NCI-H226 (cell line): ENCODE data around the gene SPATA31D3.
"Not testable (repeated sequence)": the region's sequence is repeated elsewhere in the genome, so short reads cannot be mapped to it uniquely, and the experiment has no call there.

Experiments used
- DNase-seq: peaks from one replicate; pipeline ENCODE4 v3.0.0-alpha.2; 2015

SPATA31D3 gene

GRCh38 chr9:81943393-81943792 lies at the start of gene SPATA31D3:
SPATA31D3 (plus strand) TSS chr9:81943500; CDS start chr9:81943586, 86 bp downstream.
- not testable (repeated sequence) for DNase-seq

DNA sequence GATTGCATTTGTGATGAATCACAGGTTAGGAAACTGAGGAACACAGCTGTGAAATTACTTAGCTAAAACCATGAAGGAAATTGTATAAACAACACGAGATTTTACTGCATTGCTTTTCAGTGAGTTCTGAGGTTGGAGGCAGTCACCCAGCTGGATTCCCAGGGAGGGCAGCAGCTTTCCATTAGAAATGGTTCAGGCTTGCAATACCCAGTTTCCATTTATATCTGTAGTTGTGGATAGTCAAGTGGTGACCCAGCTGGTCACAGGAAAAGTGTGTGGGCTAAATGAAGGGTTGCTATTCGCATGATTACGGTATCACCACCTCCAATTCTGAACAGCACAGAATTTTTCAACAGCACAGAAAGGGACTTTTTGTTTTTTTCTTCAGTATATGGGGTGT lies 49.4 kb upstream of the SPATA31D3 start:
- no peak for DNase-seq

- peak; percentile 67 for DNase-seq
Measured at GRCh38 chr9:81894891-81895290, 48.4 kb upstream of the SPATA31D3 start.

GRCh38 chr9:81896070-81896469 lies 47.2 kb upstream of the SPATA31D3 start:
- no peak for DNase-seq

DNA sequence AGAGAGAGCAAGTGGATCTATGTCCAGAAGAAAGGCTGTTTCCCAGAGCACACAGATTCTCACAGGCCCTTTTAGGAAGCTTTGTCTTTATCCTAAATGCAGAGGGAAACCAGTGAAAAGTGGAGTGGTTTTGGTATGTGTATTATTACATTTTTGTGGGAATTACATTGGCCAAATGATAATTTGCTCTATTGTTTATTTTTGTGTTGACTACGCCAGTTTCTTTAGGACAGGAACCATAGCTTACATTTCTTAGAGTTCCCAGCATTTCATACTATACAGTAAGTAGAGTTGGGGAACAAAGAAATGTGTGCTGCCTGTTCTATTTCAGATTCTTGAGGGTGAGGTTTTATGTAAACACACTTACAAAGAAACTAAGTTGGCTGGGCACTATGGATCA lies 44.4 kb upstream of the SPATA31D3 start:
- DNase-seq, result no peak

GRCh38 chr9:81902196-81902595 lies 41.1 kb upstream of the SPATA31D3 start:
- DNase-seq, result peak; percentile 20

DNA sequence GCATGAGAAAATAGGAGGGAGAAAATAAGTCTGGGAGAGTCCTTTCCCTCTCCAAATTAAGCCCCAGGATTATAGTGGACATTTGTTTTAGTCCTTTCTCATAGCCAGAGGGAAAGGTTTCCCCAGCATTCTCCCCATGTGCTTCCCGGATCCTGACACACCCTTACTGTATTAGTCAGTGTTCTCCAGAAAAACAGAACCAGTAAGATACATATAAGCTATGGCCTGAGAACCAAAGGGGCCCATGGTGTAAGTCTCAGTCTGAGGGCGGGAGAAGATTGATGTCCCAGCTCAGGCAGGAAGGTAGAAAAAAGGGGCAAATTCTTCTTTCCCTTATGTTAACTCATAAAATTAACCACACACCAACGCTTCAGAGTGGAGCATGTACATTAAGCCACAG lies 40.7 kb upstream of the SPATA31D3 start:
- DNase-seq, result peak; percentile 63

DNA sequence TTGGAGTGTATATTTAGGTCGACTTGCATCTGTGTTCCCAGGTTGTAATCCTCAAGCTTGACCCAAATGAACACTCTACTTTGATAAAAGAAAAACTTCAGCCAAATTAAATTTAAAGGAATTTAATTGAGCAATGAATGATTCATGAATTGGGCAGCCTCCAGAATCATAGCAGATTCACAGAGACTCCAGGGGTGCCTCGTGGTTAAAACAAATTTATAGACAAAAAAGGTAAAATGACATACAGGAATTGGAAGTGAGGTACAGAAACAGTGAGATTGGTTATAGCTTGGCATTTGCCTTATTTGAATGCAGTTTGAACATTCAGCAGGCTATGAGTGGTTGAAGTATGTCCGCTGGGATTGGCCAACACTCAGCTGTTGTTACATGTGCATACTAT lies 36.6 kb upstream of the SPATA31D3 start:
- DNase-seq, result peak; percentile 55

DNA sequence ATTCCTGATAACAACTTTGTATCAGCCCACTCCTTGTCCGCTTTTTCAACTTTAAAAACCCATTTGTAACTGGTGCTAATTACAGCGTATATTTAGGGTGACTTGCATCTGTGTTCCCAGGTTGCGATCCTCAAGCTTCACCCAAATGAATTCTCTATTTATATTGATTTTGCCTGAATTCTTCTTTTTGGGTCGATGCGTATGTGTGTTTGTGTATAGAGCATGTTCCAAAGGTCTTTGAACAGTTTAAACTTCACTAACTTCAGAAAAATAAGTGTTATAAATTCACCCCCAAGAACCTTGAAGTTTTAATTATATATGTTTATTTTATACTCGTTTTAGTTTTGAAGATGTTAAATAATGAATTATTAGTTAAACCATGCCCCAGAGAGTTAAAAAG lies 31.2 kb upstream of the SPATA31D3 start:
- DNase-seq, result no peak

DNA sequence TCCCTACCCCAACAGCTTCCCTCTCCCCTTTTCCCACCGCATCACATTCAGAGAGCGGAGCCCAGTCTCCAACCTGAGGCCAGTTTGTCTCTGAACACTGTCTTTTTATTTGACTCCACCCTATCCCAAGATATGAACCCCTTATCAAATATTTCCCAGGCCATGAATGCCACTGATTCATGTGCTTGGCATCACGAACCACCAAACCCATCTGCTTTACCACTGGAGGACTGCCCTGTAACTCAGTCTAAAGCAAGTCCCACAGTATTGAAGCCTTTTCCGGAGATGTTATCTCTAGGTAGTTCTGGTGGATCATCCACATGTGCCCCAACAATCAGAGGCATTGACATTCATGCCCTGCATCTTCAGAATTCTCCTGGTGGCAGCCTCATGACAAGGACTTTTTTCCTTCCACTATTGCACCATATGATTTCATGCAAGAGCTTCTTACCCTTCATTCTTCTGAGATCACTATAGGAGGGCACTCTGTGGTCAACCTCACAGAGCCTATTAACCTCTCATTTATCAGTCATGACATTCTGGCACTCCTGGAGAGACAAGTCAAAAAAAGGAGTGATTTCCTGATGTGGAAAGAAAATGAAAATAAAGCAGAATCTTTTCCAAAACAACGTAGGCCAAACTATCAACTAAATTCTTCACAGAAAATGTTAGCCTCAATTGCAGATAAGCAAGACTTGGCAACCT lies 27.3 kb upstream of the SPATA31D3 start:
- DNase-seq, result peak; percentile 95

GRCh38 chr9:81918507-81918906 lies 24.8 kb upstream of the SPATA31D3 start:
- not testable (repeated sequence) for DNase-seq

DNA sequence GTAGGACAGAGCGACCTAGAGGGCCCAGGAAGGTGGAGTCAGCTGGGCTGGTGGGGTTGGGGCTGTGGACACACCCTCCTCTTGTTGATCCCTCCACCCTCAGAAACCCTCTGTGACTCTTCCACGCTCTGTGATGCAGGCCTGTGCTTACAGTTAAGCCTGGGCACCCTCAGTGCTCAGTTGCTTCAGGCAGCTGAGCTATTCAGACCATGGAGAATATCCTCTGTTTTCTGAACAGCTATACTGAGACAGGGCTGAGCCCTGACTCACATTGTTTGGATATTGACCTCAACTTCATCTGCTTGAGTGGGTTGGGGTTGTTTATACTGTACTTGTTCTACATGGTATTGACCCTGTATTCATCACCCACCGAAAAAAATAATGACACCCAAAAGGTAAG lies 15.0 kb upstream of the SPATA31D3 start, which contains the start of gene SPATA31D4:
Gene SPATA31D4 (plus strand): TSS at position 124 of the 400 bp plus-strand sequence. CDS start 86 bp downstream, at position 210.
- DNase-seq, result not testable (repeated sequence)

DNA sequence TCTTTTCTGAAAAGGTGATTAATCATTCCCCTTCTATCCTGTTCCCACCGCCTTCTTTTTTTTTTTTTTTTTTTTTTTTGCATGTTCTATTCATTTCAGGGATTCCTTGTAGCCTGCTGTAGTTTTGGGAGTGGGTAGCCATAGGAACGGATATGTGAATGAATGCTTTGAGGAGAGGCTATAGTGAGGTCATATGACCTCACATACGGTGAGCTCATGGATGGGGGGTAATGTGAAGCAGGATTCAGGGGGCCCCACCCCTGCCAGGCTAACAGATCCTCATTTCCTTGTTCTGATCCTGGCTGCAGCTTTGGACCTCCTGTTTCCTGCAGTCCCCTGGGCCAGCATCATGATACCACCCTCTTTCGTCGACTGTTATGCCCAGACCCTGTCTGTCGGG lies 13.2 kb upstream of the SPATA31D3 start:
- DNase-seq, result not testable (repeated sequence)

GRCh38 chr9:81933547-81933946 lies 9.8 kb upstream of the SPATA31D3 start:
- not testable (repeated sequence) for DNase-seq

DNA sequence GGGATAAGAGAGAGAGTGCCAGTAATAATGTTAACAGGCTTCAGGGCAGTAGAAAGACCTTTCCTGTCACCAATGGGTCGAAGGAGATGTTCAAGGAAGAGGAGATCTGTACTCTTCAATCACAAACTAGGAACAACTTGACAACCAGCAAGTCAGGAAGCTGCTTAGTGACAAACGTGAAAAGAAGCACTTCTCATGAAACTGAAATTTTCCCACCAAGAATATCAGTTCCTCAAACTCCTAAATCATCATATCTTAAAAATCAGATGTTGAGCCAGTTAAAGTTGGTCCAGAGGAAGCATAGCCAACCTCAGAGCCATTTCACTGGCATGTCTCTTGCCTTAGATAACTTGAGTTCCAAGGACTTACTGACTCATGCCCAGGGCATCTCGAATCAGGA lies 5.3 kb downstream of the SPATA31D3 start:
- DNase-seq, result not testable (repeated sequence)

- no peak for DNase-seq
Measured at GRCh38 chr9:81953096-81953495, 9.8 kb downstream of the SPATA31D3 start.

DNA sequence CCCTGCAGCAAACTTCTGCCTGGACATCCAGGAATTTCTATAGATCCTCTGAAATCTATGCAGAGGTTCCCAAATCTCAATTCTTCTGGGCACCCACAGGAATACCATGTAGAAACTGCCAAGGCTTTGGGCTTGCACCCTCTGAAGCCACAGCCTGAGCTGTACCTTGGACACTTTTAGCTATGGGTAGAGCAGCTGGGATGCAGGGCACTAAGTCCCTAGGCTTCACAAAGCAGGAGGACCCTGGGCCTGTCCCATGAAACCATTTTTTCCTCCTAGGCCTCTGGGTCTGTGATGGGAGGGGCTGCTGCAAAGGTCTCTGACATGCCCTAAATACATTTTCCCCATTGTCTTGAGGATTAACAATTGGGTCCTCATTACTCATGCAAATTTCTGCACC lies 12.3 kb downstream of the SPATA31D3 start:
- DNase-seq, result no peak

GRCh38 chr9:81964218-81965171 lies 21.2 kb downstream of the SPATA31D3 start:
- DNase-seq, result no peak

GRCh38 chr9:81968026-81968425 lies 24.7 kb downstream of the SPATA31D3 start:
- DNase-seq, result no peak

DNA sequence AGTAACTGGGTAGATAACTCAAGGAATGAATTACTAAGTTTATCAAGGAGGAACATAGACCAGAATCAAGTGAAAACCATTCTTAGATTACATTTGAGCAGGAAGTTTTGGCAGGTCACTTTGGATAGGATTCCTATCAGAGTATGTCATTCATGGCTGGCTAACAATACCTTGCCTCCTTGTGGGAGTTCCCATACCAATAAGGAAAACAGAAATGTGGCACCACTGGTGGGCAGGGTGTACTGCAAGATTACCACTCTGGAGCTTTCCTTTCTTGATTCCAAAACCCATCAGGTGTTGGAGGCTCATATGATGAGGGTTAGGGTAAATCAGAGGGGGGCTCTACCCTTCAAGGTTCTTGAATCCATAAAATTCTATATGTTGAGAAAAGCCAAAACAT lies 26.7 kb downstream of the SPATA31D3 start:
- peak; percentile 33 for DNase-seq

GRCh38 chr9:81971727-81972126 lies 28.4 kb downstream of the SPATA31D3 start:
- no peak for DNase-seq

GRCh38 chr9:81974764-81975163 lies 31.5 kb downstream of the SPATA31D3 start:
- no peak for DNase-seq

- DNase-seq, result no peak
Measured at GRCh38 chr9:81976351-81976750, 33.1 kb downstream of the SPATA31D3 start.

- DNase-seq, result no peak
Measured at GRCh38 chr9:81979196-81979595, 35.9 kb downstream of the SPATA31D3 start.
